Activated CD4-positive, alpha-beta T cell treated with anti-CD3 and anti-CD28 coated beads, Interleukin-2, amount 50 U/mL, for 24 hours (primary cell): ENCODE data around the gene BAIAP3.
A peak's percentile ranks its signal among the peaks of the same experiment; 100 is the strongest.

Experiments
- DNase-seq, 2 donors: peaks; one replicate each; pipeline ENCODE4 v3.0.0-alpha.2; 2020; ENCODE audit warnings: low read depth in 1 of 2, low spot score in 1 of 2

Gene BAIAP3

DNA sequence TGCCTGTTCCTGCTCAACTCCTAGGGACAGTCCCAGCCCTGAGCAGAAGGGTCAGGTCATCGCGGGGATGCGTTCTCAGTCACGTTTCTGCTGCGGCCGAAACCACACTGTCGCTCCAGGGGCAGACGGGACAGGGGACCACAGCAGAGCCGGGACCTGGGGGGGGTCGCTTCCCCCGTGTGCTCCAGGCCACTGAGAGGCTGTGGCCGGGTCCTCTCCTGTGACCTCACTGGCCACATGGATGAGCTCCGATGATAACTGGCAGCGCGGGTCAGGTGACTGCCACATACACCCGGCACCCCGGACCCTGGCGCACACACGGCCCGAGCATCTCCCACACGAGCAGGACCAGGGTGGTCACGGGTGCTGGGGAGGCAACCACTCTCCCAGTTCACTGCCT lies 31.1 kb downstream of the BAIAP3 start:
- DNase-seq = no peak

GRCh38 chr16:1366060-1366711 lies 32.7 kb downstream of the BAIAP3 start:
- no peak for DNase-seq

- DNase-seq = no peak
Measured at GRCh38 chr16:1366712-1367299, 33.4 kb downstream of the BAIAP3 start.

- DNase-seq = no peak
Measured at GRCh38 chr16:1367486-1368174, 34.2 kb downstream of the BAIAP3 start.

- DNase-seq = no peak
Measured at GRCh38 chr16:1371054-1371978, 37.9 kb downstream of the BAIAP3 start.

DNA sequence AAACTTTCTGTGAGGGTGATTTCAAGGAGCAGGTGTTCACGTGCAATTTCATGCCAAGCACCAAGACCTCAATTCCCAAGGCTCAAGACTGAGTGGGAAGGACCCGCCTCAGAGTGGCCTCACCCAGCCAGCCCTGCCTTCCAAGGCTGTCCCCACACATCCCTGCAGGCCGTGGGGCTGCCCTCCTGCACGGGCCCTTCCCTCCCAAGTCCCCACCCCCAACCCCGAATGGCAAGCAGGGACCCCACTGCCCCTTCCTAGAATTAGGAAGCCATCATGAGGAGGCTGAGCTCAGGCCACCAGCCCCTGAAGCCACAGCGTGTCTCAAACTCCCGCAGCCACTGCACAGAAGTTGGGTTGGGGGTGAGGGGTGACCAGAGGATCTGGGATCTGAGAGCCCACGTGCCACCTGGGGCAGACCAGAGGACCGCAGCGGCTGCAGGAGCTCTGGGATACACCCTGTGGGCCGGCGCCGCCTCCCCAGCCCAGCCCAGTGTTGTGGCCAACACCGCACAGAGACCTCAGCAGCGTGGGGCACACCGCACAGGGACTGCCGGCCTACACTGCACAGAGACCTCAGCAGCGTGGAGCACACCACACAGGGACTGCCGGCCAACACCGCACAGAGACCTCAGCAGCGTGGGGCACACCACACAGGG lies 39.0 kb downstream of the BAIAP3 start:
- DNase-seq = no peak

DNA sequence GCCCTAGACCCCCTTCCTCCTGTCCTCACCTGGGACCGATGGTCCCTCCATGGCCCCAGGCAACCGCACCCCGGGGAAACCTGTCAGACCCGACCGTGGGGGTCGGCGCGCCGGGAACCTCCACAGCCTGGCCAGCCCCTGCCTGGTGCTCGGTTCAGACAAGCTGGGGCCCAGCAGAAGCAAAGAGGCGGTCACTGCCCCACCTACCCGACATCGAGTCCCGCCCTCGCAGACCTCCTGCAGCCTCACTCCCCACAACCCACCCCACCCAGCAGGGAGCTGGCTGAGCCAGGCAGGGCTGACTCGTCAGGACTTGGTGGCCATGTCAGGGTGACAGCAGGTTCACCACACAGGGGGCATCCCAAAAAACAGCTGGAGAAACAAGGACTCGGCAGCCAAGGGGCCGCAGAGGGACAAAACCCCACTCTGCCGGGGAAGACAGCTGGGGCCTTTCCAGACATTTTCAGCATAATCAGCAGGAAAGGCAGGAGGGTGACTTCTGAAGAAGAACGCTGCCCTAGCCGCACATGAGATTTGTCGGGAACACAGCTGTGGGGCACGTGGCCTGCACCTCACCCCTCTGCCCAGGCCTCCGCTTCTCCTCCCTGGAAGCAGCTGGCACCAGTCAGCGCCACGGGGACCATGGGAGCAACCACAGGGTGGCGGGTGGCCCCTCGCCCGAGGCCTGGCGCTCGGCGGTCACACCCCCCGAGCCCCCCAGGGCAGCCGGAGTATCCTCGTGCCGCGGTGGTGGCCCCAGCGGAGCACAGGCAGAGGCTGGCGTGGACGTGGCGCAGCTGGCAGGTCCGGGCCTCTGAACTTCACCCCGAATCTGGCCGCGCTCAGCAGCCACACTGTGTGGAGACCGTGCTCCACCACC lies 41.2 kb downstream of the BAIAP3 start:
- no peak for DNase-seq

DNA sequence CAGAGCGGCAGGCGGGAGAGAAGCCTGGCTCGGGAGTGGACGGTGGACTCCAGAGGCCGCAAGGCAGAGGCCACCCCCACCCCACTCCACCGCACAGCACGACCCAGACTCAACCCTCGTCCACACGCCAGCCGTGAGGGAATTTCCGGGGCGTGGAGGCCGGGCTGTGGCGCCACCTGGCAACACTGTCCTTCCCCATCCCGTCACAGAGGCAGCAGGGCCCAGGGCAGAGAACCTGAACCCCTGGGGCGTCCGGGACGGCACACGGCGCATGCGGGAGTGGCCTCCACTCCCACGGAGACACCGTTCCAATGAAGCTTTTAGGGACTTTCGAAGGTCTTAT lies 41.8 kb downstream of the BAIAP3 start:
- no peak for DNase-seq

GRCh38 chr16:1375741-1376410 lies 42.4 kb downstream of the BAIAP3 start:
- DNase-seq = no peak

DNA sequence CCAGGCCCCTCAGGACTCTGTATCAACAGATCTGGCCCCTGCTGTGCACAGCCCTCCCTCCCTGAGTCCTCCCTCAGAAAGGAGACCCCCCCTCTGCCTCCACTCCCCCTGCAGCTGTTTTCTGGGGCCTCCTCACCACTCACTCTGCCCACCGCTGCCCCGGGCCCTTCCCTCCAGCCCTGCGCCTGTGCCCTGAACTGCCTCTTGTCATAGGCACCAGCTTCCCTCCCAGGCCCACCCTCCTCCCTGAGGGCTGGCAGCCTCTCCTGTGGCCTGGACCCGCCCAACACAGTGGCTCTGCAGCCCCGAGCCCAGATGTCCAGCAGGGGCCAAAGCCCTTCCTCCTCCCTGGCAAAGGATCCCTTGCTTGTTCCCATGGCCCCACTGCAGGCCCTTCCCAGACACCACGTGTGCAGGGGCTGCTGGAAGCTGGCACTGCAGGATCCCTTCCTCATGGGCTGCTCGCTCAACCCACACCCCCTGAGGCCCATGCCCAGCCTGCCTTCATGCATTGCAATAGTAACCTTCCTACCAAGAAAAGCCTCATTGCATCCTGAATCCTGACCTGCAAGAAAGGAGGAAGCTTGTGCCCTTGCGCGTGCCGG lies 44.1 kb downstream of the BAIAP3 start:
- DNase-seq = no peak

GRCh38 chr16:1378087-1378803 lies 44.8 kb downstream of the BAIAP3 start:
- DNase-seq = no peak

DNA sequence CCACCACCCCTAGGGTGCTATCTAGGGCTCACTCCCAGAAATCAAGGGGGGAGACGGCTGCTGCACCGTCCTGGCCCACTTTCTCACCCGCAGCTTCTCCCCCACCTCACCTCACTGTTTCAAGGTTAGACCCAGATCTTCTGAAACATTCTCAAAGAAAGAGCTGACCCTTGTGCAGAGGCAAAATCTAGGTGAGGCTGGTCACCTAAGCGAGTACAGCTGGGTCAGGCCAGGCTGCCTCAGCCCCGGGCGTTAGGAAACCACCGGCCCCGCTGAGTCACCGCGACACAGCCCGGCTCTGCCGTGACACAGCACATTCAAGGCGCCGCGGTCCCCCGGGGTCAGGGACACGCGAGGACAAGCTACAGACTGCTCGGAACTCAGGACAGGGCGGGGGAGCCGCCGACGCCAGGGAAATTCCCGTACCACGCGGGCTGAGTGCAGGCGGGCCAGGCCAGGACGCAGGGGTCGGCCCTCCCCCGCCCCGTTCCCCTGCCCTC lies 45.4 kb downstream of the BAIAP3 start:
- DNase-seq = peak; percentile 52 to 55

- DNase-seq = peak; percentile 61 to 65
Measured at GRCh38 chr16:1379304-1380076, 46.0 kb downstream of the BAIAP3 start.

DNA sequence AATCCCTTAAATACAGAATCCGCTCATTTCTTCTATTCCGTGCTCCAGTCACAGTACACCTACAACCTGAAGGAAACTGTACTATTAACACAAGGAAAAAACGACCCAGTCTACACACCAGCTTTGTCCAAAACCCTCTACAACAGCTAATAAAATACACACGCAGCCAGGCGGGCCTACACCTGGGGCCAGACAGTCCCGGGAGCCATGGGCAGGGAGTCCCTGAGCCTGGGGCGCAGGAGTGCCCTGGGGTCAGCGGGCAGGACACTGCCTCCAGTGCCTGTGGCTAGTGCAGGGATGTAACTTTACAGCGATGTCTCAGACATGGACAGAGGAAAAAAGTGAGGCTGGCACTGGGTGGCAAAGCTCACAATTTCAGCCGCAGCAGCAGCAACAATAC lies 46.8 kb downstream of the BAIAP3 start:
- DNase-seq = no peak

- no peak for DNase-seq
Measured at GRCh38 chr16:1381612-1382406, 48.4 kb downstream of the BAIAP3 start.

GRCh38 chr16:1383556-1383955 lies 50.1 kb downstream of the BAIAP3 start:
- DNase-seq = no peak

- DNase-seq = no peak
Measured at GRCh38 chr16:1385232-1385631, 51.8 kb downstream of the BAIAP3 start.
